GM18873 (cell line): ENCODE measurements around the gene SAMD3.
A peak's percentile ranks its signal among the peaks of the same experiment; 100 is the strongest.
"Not testable (repeated sequence)": the region's sequence is repeated elsewhere in the genome, so short reads cannot be mapped to it uniquely, and the experiment has no call there.

Experiments
- ATAC-seq: cut with Tn5 transposase; IDR thresholded peaks from one replicate; pipeline ENCODE4 v1.9.1; 2021; ENCODE audit warnings: mild to moderate bottlenecking, moderate library complexity, moderate number of reproducible peaks; ENCODE audit not compliant: unreplicated experiment, low FRiP score

Gene SAMD3

GRCh38 chr6:130212215-130212874, 10.4 kb downstream of the SAMD3 start:
- ATAC-seq = no peak

- ATAC-seq = no peak
Measured at GRCh38 chr6:130211691-130212090, 11.1 kb downstream of the SAMD3 start.

GRCh38 chr6:130207979-130208649, 14.6 kb downstream of the SAMD3 start:
- ATAC-seq = no peak

- ATAC-seq = no peak
Measured at GRCh38 chr6:130206479-130206878, 16.3 kb downstream of the SAMD3 start.

GRCh38 chr6:130204322-130204721, 18.4 kb downstream of the SAMD3 start:
- no peak for ATAC-seq

GRCh38 chr6:130203370-130203769, 19.4 kb downstream of the SAMD3 start:
- ATAC-seq = no peak

GRCh38 chr6:130202782-130203181, 20.0 kb downstream of the SAMD3 start:
- peak; percentile 70 for ATAC-seq

GRCh38 chr6:130200020-130200419, 22.7 kb downstream of the SAMD3 start:
- ATAC-seq = no peak

GRCh38 chr6:130198483-130199035, 24.2 kb downstream of the SAMD3 start:
- no peak for ATAC-seq

GRCh38 chr6:130197816-130198482, 24.8 kb downstream of the SAMD3 start:
- ATAC-seq = not testable (repeated sequence)

GRCh38 chr6:130194434-130194833, 28.3 kb downstream of the SAMD3 start:
- not testable (repeated sequence) for ATAC-seq

GRCh38 chr6:130190701-130191690, 31.8 kb downstream of the SAMD3 start:
- no peak for ATAC-seq

- ATAC-seq = no peak
Measured at GRCh38 chr6:130189531-130190397, 33.0 kb downstream of the SAMD3 start.

- ATAC-seq = no peak
Measured at GRCh38 chr6:130188207-130188899, 34.4 kb downstream of the SAMD3 start.

GRCh38 chr6:130187335-130188206, 35.2 kb downstream of the SAMD3 start:
- ATAC-seq = no peak

- no peak for ATAC-seq
Measured at GRCh38 chr6:130185658-130186057, 37.1 kb downstream of the SAMD3 start.
